NT2/D1 (cell line): ENCODE measurements around the gene NPDC1.

Source experiments
- SUZ12 ChIP-seq: IDR thresholded peaks from 2 replicates; pipeline ENCODE4 v1.6.1; 2011; ENCODE audit not compliant: insufficient read length, insufficient read depth; ENCODE audit errors: extremely low read depth
- ZNF274 ChIP-seq: IDR thresholded peaks from 2 replicates; pipeline ENCODE4 v1.6.1; 2011; ENCODE audit warnings: mild to moderate bottlenecking, low read depth, low read length

- no peak for TF ChIP-seq SUZ12
- TF ChIP-seq ZNF274, result no peak
These were observed 9.0 kb upstream of the NPDC1 start for GRCh38 chr9:137054932-137055384.
